COLO668 (cell line): ENCODE results near the gene POU6F2.

Experiments used
- DNase-seq: peaks from one replicate; lab custom pipeline; 2025; ENCODE audit not compliant: unreplicated experiment; lab: John Stamatoyannopoulos, UW

Gene POU6F2

GRCh38 chr7:39430441-39430840 is 452.7 kb downstream of the POU6F2 start:
- no peak for DNase-seq

GRCh38 chr7:39430909-39431641 is 453.4 kb downstream of the POU6F2 start:
- DNase-seq, result no peak

GRCh38 chr7:39432368-39432767 is 454.7 kb downstream of the POU6F2 start:
- DNase-seq, result no peak

- DNase-seq, result no peak
Observed at GRCh38 chr7:39432807-39433416, 455.2 kb downstream of the POU6F2 start.

GRCh38 chr7:39433550-39433949 is 455.8 kb downstream of the POU6F2 start:
- DNase-seq, result no peak

GRCh38 chr7:39434012-39434411 is 456.3 kb downstream of the POU6F2 start:
- DNase-seq, result no peak

- DNase-seq, result no peak
Observed at GRCh38 chr7:39446546-39446945, 468.8 kb downstream of the POU6F2 start.

GRCh38 chr7:39451901-39452300 is 474.2 kb downstream of the POU6F2 start:
- DNase-seq, result no peak

- peak; percentile 60 for DNase-seq
Observed at GRCh38 chr7:39453743-39454355, 476.1 kb downstream of the POU6F2 start.

- no peak for DNase-seq
Observed at GRCh38 chr7:39458061-39458745, 480.5 kb downstream of the POU6F2 start.

GRCh38 chr7:39459636-39460035 is 481.9 kb downstream of the POU6F2 start:
- DNase-seq, result no peak

GRCh38 chr7:39460486-39460885 is 482.8 kb downstream of the POU6F2 start:
- no peak for DNase-seq

GRCh38 chr7:39461263-39461820 is 483.6 kb downstream of the POU6F2 start:
- DNase-seq, result no peak

GRCh38 chr7:39463252-39463651 is 485.5 kb downstream of the POU6F2 start:
- DNase-seq, result no peak

- no peak for DNase-seq
Observed at GRCh38 chr7:39464350-39465054, 486.8 kb downstream of the POU6F2 start.

- DNase-seq, result peak; percentile 61
Observed at GRCh38 chr7:39465055-39465929, 487.6 kb downstream of the POU6F2 start.

GRCh38 chr7:39468261-39468660 is 490.6 kb downstream of the POU6F2 start:
- DNase-seq, result no peak

GRCh38 chr7:39468808-39469374 is 491.2 kb downstream of the POU6F2 start:
- no peak for DNase-seq

- no peak for DNase-seq
Observed at GRCh38 chr7:39480901-39481300, 503.2 kb downstream of the POU6F2 start.
